Cardiac fibroblast (primary cell): Measurements from ENCODE around the gene RIPOR3.
"Not testable (repeated sequence)": the region's sequence is repeated elsewhere in the genome, so short reads cannot be mapped to it uniquely, and the experiment has no call there.

Source experiments
- DNase-seq, 2 donors: peaks; one replicate each; pipeline versions ENCODE4 v3.0.0 to v3.0.0-alpha.2; 2010; ENCODE audit warnings: low read depth in 2 of 2
- H3K4me3 ChIP-seq, 2 donors: replicated peaks in 1 of 2; 1 replicate in 1 of 2; 2 replicates in 1 of 2; pipeline ENCODE4 v1.5.1; 2011; ENCODE audit warnings: low read depth in 2 of 2, low read length in 2 of 2, mild to moderate bottlenecking in 2 of 2, moderate library complexity in 1 of 2
- CTCF ChIP-seq: IDR thresholded peaks from one replicate; pipeline ENCODE4 v1.5.1; 2011; ENCODE audit warnings: low read depth, mild to moderate bottlenecking, low read length, inconsistent platforms

RIPOR3 gene

GRCh38 chr20:50711113-50711825 lies 19.9 kb upstream of the RIPOR3 start:
- no peak for DNase-seq
- no peak overlapping the region for H3K4me3 ChIP-seq
- no peak for TF ChIP-seq CTCF

- peak; percentile 49 to 80 for DNase-seq
- no peak for TF ChIP-seq CTCF
- H3K4me3 ChIP-seq: no peak overlapping the region
Observed at GRCh38 chr20:50710492-50711063, 19.2 kb upstream of the RIPOR3 start.

GRCh38 chr20:50709636-50709973 lies 18.3 kb upstream of the RIPOR3 start:
- no peak overlapping the region for H3K4me3 ChIP-seq
- TF ChIP-seq CTCF: no peak
- DNase-seq: no peak

- no peak for TF ChIP-seq CTCF
- no peak for DNase-seq
- H3K4me3 ChIP-seq: no peak overlapping the region
Observed at GRCh38 chr20:50708845-50709635, 17.7 kb upstream of the RIPOR3 start.

- peak; percentile 31 to 46 for DNase-seq
- TF ChIP-seq CTCF: no peak
- no peak overlapping the region for H3K4me3 ChIP-seq
Observed at GRCh38 chr20:50704971-50705370, 13.6 kb upstream of the RIPOR3 start.

- TF ChIP-seq CTCF: no peak
- DNase-seq: no peak
- no peak overlapping the region for H3K4me3 ChIP-seq
Observed at GRCh38 chr20:50704514-50704913, 13.2 kb upstream of the RIPOR3 start.

GRCh38 chr20:50703651-50704438 lies 12.5 kb upstream of the RIPOR3 start:
- not testable (repeated sequence) for H3K4me3 ChIP-seq, DNase-seq
